Measurements from ENCODE around the gene RFK.

DNA sequence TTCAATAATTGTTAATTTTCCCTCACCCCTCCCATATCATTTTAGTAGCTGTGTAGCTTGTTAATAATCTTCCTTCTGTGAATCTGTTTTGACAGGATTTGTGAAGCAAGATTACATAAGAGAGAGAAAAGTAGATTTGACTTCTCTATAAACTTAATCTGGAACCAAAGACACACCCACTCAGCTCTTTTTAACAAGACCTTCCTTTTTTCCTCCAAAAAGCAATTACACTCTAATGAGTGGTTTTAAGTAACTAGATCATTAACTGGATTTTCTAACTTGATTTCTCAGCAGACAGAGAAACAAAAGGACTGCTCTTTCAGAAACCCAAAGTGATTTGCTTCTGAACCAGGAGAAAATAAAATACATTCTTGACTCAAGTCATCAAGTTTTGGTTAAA lies 21.9 kb downstream of the RFK start:
- no peak for TF ChIP-seq POLR2A (IDR thresholded peaks at IDR 0.05)
- no peak for TF ChIP-seq CTCF (IDR thresholded peaks at IDR 0.05)
- no peak for TF ChIP-seq POLR2AphosphoS5 (IDR thresholded peaks at IDR 0.05)
